SKM-1 (cell line): ENCODE results near the gene POU3F1.

Experiments used
- DNase-seq: peaks from one replicate; lab custom pipeline; 2025; ENCODE audit not compliant: unreplicated experiment; lab: John Stamatoyannopoulos, UW

POU3F1 gene

DNA sequence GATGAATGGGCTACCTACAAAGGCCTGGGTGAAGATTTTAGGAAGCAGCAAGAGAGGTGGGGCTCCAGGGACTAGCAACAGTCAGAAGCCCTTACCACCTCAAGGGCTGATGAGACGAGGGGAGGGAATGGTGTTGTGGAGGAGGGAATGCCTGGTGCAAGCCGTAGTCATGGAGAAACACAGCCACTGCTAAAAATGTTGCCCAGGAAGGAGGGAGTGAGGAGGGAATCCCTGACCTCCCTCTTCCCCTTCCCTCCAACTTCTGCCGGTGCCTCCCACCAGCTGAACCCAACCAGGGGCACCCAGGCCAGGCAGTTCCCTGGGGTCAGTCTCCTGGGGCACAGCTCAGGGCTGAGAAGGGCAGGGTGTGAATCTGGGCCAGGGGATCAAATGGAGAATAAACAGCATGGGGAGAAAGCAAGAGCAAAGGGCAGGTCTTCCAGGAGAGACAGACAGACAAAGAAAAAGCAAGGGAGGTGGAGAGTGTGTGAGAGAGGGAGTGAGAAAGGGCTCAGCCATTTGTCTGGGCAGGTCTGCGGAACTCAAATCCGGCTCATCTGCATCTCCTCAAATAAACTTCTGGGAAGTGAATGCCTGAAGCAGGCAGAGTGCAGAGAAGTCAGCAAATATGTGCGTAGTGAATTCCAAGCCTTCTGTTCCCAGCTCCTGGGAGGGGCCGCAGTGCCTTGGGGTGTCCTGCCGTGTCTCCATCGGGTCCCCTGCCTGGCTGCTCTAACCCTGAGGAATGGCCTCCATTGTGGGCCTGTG lies 27.1 kb upstream of the POU3F1 start:
- DNase-seq, result no peak

DNA sequence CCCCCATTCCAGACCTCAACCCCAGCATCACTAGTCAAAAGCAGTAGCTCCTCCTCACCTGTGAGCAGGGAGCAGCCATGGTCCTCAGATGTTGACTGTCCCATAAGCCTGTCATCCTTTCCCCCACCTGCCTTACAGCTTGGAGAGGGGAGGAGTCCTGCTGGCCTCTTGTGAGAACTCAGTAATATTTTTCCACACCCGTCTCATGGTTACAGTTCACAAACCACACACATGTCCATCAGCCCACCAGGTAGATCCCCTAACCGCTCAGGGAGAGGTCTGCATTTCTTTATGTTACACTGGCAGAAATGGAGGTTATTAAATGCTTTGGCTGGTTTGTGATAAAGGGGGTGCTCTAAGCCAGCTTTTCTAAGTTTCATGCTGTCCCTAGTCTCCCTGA lies 26.3 kb upstream of the POU3F1 start:
- no peak for DNase-seq

DNA sequence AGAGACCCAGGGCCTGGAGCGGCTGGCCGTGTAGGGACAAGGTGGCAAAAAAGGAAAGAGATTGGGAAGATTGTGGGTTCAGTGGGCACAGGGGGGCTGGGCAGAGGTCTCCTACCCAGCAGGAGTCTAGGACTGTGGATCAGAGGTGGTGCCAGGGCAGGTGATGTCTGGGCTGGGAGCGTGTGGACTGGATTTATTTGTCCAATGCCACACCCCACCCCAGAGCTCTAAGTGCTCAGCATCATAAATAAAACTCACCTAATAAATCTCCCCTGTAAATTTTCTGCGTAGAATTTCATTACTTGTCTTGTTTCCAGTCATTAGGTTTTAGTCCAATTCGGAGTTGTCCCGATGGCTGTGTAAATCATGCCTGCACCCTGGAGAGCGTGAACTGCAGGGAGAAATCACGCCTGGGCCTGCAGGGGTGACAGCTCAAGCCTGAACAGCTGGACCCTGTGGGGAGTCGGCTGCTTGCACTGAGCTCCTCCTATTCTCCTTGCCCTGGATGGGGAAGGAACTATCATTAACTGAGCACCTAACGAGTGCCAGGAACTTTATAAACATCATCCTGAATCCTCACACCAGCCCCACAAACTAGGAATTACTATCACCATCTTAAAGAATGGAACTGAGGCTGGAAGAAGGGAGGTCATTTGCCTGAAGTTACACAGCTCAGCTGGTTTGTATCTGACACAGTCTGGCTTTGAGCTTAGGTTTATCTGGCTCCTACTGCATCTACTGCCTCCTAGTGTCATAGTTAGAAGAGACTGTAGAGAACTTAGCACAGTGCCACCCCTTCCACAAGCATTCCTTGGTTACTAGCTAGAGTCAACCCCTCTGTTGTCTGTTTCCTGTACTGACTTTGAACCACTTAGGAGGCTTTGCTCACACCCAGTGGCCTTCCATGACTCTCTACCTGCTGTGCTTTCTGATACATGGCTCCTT lies 25.0 kb upstream of the POU3F1 start:
- no peak for DNase-seq

DNA sequence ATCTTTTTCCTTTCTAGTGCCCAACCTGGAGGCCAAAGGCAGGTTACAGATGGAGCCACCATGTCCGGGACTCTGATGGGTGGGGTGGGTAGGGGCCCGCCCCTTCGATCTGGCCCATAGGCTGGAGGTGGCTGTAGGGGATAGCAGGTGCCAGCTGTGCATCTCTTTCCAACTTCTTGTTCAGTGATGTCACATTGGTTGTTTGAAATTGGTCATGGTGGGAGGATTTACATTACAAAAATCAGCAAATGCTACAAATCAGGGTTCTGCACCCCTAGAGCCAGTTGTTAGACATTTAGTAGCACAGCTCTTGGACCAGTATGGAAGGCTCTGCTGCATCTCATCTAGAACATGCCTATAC lies 22.4 kb upstream of the POU3F1 start:
- DNase-seq, result no peak

DNA sequence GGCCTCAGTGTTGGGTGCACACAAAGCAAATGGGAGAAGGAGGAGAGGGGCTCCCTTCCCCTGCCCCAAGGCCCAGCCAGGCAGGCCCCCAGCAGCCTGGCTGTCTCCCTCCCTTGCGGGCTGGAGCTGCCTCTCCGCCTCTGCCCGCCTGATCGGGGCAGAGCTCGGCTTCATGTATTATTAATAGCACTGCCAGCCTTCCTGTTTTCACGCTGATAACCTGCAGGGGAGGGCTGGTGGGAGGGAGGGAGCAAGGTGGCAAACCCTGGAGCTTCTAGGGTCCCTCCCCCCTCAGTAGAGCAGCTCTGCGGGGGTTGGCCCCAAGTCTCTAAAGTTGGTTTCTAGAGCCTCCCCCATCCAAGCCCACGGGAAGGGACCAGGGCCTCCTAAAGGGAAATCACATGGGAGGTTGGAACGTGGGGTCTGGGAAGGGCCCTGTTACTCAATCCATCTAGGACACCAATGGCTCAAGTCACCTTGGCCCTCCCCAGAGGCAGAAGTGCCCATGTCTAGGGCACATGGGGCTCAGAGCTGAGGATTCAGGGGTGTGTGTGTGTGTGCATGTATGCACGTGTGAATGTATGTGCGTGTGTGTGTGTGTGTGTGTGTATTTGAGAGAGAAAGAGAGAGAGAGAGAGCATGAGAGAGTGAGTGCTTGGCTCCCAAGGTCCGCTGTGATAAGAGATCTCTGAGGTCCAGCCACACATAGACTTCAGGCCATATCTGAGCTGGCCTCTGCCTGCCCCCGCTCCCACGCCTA lies 21.8 kb upstream of the POU3F1 start:
- DNase-seq, result no peak

DNA sequence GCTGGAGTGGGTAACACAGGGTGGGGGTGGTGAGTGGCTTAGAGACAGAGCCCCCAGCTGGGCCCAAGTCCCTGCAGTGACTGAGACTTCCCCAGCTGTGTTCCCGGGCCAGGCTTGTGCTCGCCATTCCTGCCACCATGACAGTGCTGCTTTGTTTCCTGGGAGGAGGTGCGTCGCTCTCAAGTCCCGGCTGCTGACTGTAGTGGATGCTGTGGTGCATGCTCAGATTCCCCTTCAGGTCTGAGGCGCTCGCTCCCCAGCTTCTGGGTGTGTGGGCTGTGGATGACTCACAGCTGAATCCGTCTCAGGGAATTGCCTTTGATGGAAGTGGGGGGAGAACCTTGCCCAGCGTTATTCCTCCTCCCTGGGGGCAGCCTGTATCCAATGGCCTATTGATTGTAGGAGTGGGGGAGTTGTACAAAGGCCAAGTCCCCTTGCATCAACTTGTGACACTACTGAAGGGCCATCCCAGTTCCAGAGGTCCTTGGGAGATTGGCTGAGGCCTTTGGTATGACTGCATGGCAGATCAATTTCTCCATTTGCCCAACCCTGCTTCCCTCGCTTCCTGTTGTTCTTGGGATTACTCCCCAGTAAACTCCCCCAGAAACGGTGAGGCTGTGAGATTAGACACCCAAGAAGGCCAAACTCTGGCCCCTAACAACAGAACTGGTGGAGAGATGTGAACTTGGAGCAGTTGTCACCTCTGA lies 17.8 kb upstream of the POU3F1 start:
- no peak for DNase-seq

DNA sequence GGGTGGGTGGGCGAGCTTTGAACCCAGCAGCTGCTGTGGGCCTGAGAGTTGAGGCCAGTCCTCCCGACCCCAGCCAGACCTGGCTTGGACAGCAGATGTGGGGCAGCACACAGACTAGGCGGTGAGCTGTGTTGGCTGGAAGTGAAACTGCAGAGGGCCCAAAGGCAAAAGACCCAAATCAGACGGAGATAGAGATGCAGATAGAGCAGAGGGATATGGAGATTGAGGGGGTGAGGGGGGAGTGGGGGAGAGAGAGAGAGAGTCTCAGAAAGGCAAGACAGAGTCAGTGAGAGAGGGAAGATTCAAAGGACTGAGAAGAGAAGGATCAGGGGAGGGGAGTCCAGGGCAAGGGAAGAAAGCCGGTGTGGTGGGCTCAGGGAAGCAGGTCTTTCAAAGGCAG lies 17.0 kb upstream of the POU3F1 start:
- DNase-seq, result no peak

DNA sequence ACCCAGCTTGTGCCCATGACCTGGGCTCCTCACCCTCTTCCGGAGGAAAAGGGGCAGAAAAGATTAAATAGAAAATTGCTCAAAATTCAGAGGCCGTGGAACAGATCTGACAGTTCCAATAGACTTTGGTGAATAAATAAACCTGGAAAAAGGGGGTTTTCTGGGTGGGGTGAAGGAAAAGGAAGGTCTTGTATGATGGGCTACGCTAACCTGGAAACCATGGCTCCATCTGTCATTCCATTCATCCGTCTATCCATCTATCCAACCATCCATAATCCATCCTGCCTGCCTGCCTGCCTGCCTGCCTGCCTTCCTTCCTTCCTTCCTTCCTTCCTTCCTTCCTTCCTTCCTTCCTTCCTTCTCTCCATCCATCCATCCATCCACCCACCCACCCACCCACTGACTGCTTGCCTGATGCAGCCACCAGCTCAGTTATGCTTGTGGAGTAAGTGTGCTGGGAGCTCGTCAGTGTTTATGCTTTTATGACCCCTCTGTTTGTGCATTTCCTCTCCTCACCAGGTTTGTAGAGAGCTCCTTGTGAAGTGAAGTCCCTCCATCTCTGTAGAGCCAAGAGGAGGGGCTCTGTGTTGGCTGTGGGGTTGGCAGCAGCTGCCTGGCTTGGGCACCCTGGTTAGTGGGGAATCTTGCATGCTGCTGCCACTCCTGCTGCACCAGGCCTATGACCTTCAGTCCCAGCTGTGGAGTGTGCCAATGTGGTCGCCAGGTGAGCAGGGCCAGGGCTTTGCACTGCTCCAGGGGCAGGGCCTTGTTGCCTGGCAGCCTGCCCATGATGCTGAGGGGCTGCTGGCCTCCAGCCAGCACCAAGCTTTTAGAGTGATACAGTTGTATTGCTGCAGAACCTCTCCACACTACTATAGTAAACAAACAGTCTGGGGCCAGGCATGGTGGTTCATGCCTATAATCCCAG lies 16.0 kb upstream of the POU3F1 start:
- no peak for DNase-seq

DNA sequence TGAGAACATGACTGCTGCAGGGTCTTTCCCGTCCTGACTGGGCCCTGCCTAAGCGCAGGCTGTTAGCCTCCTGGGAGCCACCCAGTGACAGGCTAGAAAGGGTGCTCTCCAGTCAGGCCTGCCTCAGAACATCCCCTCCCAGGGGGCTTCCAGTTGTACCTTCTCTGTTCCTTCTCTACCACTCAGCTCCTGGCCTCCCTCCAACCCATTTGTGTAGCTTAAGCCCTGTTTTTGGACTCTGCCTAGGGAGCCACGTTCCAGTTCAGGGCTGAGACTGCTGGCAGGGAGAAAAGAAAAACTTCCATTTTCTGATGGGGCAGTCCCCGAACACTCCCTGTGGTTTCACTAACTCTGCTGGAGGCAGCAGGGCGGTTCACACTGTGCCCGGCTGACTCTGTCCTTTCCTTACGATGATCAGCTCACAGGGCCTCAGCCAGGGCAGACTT lies 15.3 kb upstream of the POU3F1 start:
- DNase-seq, result no peak

DNA sequence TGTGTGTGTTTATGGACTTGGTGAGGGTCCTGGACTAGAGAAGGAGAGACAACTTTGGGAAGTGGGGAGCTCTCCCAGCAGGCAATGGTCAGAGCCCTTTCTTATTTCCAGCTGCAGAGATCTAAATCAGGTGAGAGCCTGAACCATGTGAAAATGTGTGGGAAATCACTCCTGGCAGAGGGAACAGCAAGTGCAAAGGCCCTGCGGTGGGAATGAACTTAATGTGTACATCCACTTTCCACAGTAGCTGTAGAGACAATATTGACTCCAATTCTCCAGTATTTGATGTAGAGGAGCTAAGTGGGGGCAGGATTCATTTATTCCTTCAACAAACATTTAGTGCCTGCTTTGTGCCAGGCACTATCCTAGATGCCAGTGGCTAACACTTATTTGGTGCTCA lies 14.7 kb upstream of the POU3F1 start:
- no peak for DNase-seq

DNA sequence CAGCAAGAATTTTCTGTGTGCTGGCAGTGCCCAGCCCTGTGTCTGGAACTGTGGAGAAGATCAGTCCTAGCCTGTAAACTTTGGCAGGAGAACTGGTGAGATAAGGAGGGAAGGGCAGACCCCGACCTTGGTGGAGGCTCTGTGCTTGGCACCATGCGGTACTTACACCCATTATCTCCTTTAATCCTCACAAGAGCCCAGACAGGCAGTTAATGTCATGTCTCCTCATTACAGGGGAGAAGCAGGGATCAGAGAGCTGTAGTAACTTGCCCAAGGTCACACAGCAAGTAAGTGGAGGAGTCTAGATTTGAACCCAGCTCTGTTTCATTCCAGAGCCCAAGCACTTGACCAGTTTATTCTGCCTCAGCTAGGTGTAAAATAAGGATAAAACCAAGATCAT lies 13.9 kb upstream of the POU3F1 start:
- DNase-seq, result no peak

DNA sequence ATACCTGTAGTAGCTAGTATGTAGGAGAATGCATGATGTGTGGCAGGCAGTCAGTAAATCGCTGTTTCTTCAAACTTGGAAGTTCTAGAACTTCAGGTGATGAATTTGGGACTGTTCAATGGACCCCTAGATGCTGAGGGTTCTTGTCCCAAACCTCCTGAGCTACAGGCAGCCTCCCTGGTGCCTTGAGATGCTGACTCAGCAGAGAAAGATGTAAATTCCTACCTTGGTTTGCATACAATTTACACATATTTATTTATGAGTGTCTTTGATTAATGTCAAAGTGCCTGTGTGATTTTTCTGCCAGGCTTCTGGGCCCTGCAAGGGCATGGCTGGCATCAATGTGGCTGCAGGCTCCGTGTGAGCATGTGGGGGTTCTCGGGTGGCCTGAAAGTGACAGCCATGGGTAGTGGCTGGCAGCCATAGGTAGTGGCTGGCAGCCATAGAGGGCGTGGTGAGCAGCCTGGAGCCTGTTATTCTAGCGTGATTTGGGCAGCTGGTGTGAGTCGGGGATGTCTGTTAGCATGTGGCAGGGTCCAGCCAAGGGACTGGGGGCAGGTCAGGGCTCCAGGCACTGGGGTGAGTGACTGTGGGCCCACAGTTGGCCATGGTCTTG lies 13.2 kb upstream of the POU3F1 start:
- DNase-seq, result no peak

DNA sequence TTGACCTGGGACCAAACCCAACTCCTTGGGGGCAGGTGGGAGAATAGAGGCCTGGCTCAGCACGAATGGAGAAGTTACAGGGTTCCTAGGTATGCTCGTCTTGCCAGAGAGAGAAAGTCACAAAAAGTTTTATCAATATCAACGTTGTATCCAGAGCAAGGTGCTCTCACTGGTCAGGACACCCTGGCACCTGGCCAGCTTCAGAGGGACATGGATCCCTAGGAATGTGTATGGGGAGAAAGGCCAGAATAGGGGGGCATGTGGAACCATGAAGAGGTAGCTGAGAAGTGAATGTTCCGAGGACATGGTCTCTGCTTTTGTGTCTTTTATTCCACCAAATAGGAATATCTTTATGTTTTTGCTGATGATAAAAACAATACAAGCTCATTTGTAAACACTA lies 9.4 kb upstream of the POU3F1 start:
- no peak for DNase-seq

DNA sequence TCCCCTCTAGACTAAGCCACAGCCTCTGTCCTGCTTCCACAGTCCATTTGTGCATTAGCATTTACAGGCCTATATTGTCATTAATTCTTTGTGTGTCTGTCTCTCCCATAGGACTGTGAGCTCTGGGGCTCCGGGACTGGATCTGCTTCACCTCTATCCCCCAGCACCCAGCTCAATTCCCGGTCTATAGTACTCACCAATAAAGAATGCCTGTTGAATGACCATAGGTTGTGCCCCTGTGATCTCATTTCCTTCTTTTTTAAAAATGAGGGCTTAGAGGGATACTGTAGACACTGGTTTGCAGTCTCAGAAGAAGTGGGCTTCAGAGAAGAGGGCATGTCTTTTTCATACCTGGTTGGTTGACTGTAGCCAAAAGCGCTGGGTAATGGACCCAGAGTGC lies 8.8 kb upstream of the POU3F1 start:
- DNase-seq, result no peak

DNA sequence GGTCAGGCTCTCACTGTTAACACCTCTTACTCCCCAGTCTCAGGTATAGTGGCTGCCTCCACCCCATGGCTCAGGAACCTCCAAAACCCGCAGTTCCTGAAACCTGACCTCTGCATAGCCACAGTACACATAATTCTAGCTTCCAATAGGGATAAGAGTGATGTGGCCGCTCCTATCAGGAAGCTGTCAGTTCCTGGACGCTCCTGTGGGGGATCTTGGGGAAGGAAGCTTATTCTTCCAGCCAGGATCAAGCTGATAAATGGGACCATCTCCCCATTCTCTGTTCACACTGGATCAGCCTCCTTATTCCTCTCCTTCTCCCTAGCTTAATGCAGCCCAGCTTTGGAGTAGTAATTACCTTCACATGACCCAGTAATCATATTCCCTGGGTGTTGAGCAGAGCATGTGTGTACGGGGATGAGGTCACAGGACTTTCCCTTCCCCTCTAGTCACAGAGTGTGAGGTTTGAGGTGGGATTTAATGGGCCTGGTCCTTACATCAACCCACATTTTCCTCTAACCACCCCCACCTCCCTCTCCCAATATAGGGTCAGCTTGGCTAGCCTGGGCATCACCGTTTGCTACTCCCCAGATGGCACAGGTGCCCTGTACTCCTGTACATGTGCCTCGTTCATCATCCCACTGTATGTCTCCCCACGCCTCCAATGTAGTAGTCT lies 7.0 kb upstream of the POU3F1 start:
- DNase-seq, result no peak

DNA sequence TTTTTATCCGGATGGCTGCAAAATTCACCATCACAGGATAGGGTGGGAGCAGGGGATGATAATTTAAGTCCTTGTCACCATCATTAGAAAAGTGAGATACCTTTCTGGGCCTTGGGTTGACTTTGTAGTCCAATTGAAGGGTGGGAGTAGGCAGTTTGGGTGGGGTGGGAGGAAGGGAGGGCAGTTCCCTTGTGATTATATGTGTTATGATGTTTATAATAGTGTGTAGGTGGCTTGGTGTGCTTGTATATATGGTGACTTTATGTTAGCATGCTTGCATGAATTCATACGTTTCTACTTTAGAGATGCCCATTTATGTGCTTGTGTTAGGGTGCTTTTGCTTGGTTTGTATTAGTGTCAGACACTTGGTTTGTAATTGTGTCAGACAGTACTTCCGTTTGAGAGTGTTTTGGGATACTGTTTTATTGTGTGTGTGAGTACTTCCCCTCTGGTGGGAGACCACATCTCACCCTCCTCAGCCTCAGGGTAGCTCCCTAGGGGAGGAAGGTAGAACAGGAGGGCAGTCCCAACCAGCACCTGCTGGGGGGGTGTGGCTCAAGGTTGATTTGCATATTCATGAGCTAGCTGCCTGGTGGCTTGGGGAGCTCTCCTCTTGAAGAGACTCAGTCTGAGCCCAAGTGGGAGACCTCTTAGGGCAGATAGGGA lies 6.3 kb upstream of the POU3F1 start:
- DNase-seq, result no peak

DNA sequence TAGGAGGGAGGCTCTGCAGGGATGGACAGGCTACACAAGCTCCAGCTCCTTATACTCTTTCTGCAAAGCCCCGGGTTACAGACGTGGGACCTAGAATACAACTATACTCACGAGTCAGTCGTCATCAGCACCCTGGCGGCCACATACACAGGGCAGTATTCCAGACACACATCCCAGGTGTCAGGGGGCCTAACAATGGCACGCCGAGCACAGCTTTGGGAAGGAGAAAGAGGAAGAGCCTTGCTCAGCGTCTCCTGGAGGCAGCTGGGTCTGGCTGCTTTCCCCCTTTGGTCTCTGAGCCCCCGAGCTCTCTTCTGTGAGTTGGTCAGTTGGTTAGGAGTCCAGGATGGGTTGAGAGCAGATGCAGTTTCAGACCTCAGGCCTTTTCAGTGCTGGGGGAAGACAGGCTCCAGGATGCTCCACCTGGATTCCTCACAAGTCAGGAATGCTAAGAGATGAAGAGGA lies 4.5 kb upstream of the POU3F1 start:
- DNase-seq, result no peak

DNA sequence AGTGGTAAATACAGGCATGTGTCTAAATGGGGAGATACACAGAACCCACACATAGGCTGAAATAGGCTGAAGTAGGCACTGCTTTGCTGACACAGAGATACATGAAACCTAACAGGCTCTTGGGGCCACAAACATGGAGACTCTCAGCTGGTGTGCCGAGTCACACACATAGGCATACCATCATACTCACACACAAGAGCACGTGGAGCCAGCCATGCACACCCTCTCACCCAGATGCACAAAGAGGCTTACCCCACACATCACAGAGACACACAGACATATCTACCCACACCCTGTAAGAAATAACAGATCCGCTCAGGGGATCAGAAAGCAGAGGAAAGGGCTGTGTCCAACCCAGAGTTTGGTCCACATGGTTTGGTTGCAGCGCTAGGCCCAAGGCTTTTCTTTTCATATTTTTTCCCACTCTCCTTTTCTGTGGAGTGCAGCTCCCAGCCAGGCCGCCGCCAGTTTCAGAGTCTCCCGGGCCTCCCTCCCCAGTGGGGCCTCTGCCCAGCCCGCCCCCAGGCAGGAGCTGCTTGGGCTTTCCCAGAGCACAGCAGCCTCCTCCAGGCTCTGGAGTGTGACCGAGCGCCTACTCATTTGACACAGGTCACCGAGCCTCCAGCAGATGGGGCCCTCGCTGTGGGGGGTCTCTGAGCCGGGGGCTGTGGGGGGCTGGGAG lies 3.9 kb upstream of the POU3F1 start:
- DNase-seq, result no peak
